SKM-1 (cell line): ENCODE data around the gene DTNA.

ENCODE experiments used
- DNase-seq: peaks from one replicate; lab custom pipeline; 2025; ENCODE audit not compliant: unreplicated experiment; lab: John Stamatoyannopoulos, UW

Gene DTNA

GRCh38 chr18:34805103-34805877 is 95.2 kb downstream of the DTNA start:
- DNase-seq = no peak

- no peak for DNase-seq
Observed at GRCh38 chr18:34805878-34806351, 95.8 kb downstream of the DTNA start.

GRCh38 chr18:34806527-34806926 is 96.4 kb downstream of the DTNA start:
- no peak for DNase-seq

- DNase-seq = no peak
Observed at GRCh38 chr18:34807106-34807796, 97.2 kb downstream of the DTNA start.

- DNase-seq = no peak
Observed at GRCh38 chr18:34808389-34808788, 98.3 kb downstream of the DTNA start.

GRCh38 chr18:34809451-34810072 is 99.5 kb downstream of the DTNA start:
- no peak for DNase-seq

- DNase-seq = no peak
Observed at GRCh38 chr18:34816183-34816582, 106.1 kb downstream of the DTNA start.

- no peak for DNase-seq
Observed at GRCh38 chr18:34817636-34818035, 107.5 kb downstream of the DTNA start.

- DNase-seq = no peak
Observed at GRCh38 chr18:34818064-34818463, 108.0 kb downstream of the DTNA start.

- no peak for DNase-seq
Observed at GRCh38 chr18:34820360-34821065, 110.4 kb downstream of the DTNA start.

- DNase-seq = no peak
Observed at GRCh38 chr18:34821669-34822210, 111.6 kb downstream of the DTNA start.

GRCh38 chr18:34828093-34828492 is 118.0 kb downstream of the DTNA start:
- no peak for DNase-seq

GRCh38 chr18:34834897-34835296 is 124.8 kb downstream of the DTNA start:
- no peak for DNase-seq

- no peak for DNase-seq
Observed at GRCh38 chr18:34835466-34835865, 125.4 kb downstream of the DTNA start.

- DNase-seq = no peak
Observed at GRCh38 chr18:34837769-34838272, 127.7 kb downstream of the DTNA start.

- no peak for DNase-seq
Observed at GRCh38 chr18:34838669-34839068, 128.6 kb downstream of the DTNA start.

- no peak for DNase-seq
Observed at GRCh38 chr18:34840256-34840826, 130.2 kb downstream of the DTNA start.

- DNase-seq = no peak
Observed at GRCh38 chr18:34841891-34842290, 131.8 kb downstream of the DTNA start.

GRCh38 chr18:34844072-34844471 is 134.0 kb downstream of the DTNA start:
- no peak for DNase-seq

- no peak for DNase-seq
Observed at GRCh38 chr18:34844732-34845459, 134.8 kb downstream of the DTNA start.
